GM12892 (cell line): Measurements from ENCODE around the gene SPSB2.
"Not testable (repeated sequence)": the region's sequence is repeated elsewhere in the genome, so short reads cannot be mapped to it uniquely, and the experiment has no call there.

Source experiments
- DNase-seq: peaks from one replicate; pipeline ENCODE4 v3.0.0; 2011; ENCODE audit not compliant: insufficient read length
- FAIRE-seq: peaks from 2 replicates; lab custom pipeline; 2011; peaks lifted over from hg19 to GRCh38; lab: Jason Lieb, UNC
- POLR2A ChIP-seq: IDR thresholded peaks from 2 replicates; pipeline ENCODE4 v1.6.1; 2011; ENCODE audit warnings: low read depth, low read length, control low read depth
- POLR2AphosphoS5 ChIP-seq: IDR thresholded peaks from 2 replicates; pipeline ENCODE4 v1.6.1; 2011; ENCODE audit warnings: low read depth, low read length, control low read depth
- TAF1 ChIP-seq: IDR thresholded peaks from 2 replicates; pipeline ENCODE4 v1.6.1; 2011; ENCODE audit warnings: low read depth, mild to moderate bottlenecking, control low read depth, low read length, borderline replicate concordance

The SPSB2 gene

GRCh38 chr12:6872073-6873048 is 742 bp downstream of the SPSB2 start:
- DNase-seq: peak; percentile 80
- peak; percentile 97 for FAIRE-seq
- peak; percentile 64 for TF ChIP-seq POLR2A
- TF ChIP-seq POLR2AphosphoS5: peak; percentile 41; the same call in 1 of the 2 replicates
- no peak for TF ChIP-seq TAF1

GRCh38 chr12:6871052-6871957 is 1.8 kb downstream of the SPSB2 start:
- no peak for TF ChIP-seq TAF1
- TF ChIP-seq POLR2AphosphoS5: no peak; the same call in 1 of the 2 replicates
- peak; percentile 51; the same call in 1 of the 2 replicates for TF ChIP-seq POLR2A
- FAIRE-seq (peak; percentile 58), DNase-seq (no peak)

DNA sequence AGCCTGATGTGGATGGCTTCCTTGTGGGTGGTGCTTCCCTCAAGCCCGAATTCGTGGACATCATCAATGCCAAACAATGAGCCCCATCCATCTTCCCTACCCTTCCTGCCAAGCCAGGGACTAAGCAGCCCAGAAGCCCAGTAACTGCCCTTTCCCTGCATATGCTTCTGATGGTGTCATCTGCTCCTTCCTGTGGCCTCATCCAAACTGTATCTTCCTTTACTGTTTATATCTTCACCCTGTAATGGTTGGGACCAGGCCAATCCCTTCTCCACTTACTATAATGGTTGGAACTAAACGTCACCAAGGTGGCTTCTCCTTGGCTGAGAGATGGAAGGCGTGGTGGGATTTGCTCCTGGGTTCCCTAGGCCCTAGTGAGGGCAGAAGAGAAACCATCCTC is 2.8 kb downstream of the SPSB2 start:
- DNase-seq, FAIRE-seq: not testable (repeated sequence)

GRCh38 chr12:6869049-6870021 is 3.8 kb downstream of the SPSB2 start:
- FAIRE-seq (peak; percentile 86), DNase-seq (peak; percentile 56)
- TF ChIP-seq TAF1 (no peak), POLR2AphosphoS5 (0 out of 2 replicates have a peak, but pooled peaks have one; percentile 6), POLR2A (no peak)

DNA sequence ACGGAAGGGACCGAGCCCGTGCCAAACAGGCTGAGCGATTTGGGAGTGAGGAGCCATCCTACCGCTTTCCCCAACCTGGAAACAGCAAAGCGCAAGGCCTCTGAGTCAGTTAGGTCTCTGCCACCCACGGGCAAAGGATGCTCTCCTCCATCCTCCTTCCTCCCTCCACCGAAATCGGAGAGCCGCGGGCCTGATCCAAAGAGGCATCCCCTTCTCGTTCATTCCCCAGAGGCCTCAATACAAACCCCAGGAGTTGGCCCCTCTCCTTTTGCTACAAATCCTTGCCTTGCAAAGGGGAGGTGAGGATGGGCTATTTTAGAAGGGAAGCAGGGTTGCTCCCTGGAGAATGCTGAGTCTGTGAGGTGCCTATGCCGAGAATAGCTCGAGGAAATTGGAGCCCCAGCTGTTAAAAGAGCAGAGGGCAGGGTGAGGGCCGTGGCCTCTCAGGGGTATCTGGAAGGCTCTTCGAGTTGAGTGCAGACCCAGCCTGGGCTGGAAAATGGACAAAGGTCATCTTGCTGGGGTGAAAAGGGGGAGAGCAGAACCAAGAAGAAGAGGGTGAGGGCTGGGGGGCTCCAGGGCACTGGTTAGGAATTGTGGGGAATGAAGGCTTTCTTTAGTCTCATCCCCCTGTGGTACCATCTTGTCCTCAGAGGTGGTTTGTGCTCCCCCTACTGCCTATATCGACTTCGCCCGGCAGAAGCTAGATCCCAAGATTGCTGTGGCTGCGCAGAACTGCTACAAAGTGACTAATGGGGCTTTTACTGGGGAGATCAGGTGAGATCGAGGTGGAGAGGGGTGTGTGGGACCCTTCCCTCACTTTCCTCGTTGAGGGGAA is 4.7 kb downstream of the SPSB2 start:
- DNase-seq: no peak
- TF ChIP-seq POLR2A: no peak
- peak; percentile 8; the same call in 1 of the 2 replicates for TF ChIP-seq POLR2AphosphoS5
- peak; percentile 50 for FAIRE-seq

DNA sequence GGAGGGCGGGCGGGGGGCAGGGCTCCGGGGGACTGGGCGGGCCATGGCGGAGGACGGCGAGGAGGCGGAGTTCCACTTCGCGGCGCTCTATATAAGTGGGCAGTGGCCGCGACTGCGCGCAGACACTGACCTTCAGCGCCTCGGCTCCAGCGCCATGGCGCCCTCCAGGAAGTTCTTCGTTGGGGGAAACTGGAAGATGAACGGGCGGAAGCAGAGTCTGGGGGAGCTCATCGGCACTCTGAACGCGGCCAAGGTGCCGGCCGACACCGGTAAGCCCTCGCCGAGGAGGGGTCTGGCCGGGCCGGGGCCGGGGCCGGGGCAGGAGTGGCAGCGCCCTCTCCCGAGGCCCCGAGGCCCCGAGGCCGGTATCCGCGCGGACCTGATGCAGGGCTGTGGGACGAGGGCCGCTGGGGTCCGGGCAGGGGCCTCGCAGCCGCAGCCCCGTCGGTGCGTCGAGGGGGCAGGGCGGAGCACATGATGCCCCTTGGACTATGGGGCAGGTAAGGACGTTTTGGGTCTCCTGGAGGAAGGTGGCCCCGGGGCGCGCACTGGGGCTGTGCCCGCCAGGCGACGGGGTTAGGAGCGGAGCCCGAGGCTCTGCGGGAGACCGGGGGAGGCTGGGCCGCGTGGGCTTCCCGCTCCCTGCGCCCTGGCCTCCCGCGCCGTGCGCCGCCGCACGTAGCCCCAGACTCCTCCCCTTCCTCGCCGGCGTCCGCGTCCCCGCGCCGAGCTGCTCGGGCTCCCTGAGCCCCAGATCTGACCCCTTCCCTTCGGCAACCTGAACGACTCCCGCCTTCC is 5.5 kb downstream of the SPSB2 start, which contains the start of gene TPI1:
Gene TPI1 (plus strand): TSS at position 119 of the 798 bp plus-strand sequence. CDS start 36 bp downstream, at position 155.
- TF ChIP-seq POLR2A: peak; percentile 99
- TF ChIP-seq TAF1: peak; percentile 95
- peak; percentile 98 for TF ChIP-seq POLR2AphosphoS5
- DNase-seq: peak; percentile 94
- peak; percentile 97 for FAIRE-seq

- FAIRE-seq: no peak
- DNase-seq: no peak
- TF ChIP-seq POLR2AphosphoS5 (no peak), TAF1 (no peak)
Measured at GRCh38 chr12:6866920-6867412, 6.1 kb downstream of the SPSB2 start.

DNA sequence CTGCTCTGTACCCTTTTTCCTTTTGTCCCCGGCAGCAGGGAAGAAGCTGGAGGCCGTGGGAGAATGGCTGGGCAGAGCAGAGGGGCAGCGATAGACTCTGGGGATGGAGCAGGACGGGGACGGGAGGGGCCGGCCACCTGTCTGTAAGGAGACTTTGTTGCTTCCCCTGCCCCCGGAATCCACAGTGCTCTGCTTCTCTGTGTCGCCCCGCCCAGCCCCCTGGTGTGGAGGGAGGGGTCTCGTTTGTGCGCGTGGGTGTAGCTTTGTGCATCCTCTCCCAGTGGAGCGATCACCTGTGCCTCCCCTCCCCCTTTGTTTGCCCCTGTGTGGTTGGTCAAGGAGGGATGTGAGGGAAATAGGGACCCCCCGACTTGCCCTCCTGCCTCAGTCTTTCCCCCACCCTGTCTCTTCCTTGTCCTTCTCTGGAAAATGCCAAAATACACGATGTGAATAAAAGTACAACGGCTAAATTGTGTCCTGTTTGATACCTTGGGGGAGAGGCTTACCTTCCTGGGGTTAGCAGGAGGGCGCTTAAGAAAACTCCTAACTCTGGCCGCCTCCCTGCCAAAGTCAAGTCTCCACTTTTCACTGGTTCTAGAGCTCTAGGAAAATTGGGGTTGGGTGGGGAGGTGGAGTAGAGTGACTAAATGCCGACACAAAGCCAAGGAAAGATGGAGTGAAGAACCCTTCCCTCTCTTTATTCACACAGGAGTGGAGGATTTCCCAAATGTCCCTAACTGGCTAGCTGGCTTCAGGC is 6.8 kb downstream of the SPSB2 start:
- DNase-seq: no peak
- TF ChIP-seq POLR2A (no peak), TAF1 (no peak), POLR2AphosphoS5 (no peak)
- peak; percentile 72 for FAIRE-seq

DNA sequence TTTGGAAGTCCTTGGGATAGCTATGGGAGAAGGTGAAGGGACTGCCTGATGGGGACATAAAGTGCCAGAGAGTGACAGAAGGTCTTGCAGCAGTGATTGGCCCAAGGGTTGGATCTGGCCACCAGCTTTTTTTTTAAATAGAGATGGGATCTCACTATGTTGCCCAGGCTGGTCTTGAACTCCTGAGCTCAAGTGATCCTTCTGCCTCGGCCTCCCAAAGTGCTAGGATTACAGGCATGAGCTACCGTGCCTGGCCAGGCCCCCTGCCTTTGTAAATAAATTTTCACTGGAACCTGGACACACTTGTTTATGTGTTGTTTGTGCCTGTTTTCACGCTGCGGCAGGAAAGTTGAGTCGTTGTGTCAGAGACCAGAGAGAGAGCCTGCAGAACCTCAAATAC is 7.8 kb downstream of the SPSB2 start:
- not testable (repeated sequence) for FAIRE-seq, DNase-seq
